Lower leg skin (tissue), 4 donors: Measurements from ENCODE around the gene NRG4. TPM values are rescaled to one million over a fixed set of nuclear protein-coding genes. Genes with fewer than 3 reads are reported as not detected.
"Not testable (repeated sequence)": the region's sequence is repeated elsewhere in the genome, so short reads cannot be mapped to it uniquely, and the experiment has no call there.

ENCODE experiments used
- DNase-seq, 2 donors: peaks; one replicate each; pipeline ENCODE4 v3.0.0-alpha.2; 2019; ENCODE audit warnings: low spot score in 2 of 2
- H3K4me3 ChIP-seq: fragments of 200-600 bp; sonication (generic); 2 replicates; pipeline ENCODE4 v1.5.1; 2017; ENCODE audit warnings: mild to moderate bottlenecking, low read depth; ENCODE audit not compliant: poor library complexity, severe bottlenecking
- CTCF ChIP-seq, 3 donors: fragments of 450-650 bp; IDR thresholded peaks; one replicate each; pipeline ENCODE4 v1.5.1; 2016; ENCODE audit warnings: antibody characterized with exemption in 3 of 3, mild to moderate bottlenecking in 3 of 3, moderate library complexity in 2 of 3
- POLR2A ChIP-seq, 2 donors: fragments of 450-650 bp; IDR thresholded peaks; one replicate each; pipeline ENCODE4 v1.6.1; 2016 to 2017; ENCODE audit warnings: antibody characterized with exemption in 2 of 2, mild to moderate bottlenecking in 1 of 2, moderate library complexity in 1 of 2
- WGBS, 2 donors: methylation state at CpG; one replicate each; pipeline ENCODE4 v1.1.5; 2018; 5-methylcytosine and 5-hydroxymethylcytosine counted together
- intact Hi-C: fragments of 100-400 bp; cut with DNase I; formaldehyde crosslinking; loops from one replicate; pipeline ENCODE4 v1.15.0; 2023; ENCODE audit warnings: low total_unique reads
- total RNA-seq, 4 donors: library from RNA; depleted of rRNA; stranded (reverse); fragments of >200 nt; gene quantifications; one replicate each; pipeline ENCODE4 v1.1.0, GENCODE V29; 2016

Gene NRG4
- total RNA-seq, 4 donors from 2014 or later, result 0.25 to 4.6 (median 1.8) TPM

- no peak for TF ChIP-seq POLR2A (IDR thresholded peaks at IDR 0.05)
- no peak for TF ChIP-seq CTCF (IDR thresholded peaks at IDR 0.05)
- H3K4me3 ChIP-seq, result no peak overlapping the region
- intact Hi-C loops, result no loop called here
- no peak for DNase-seq
- WGBS, 2 donors, result 75 to 82% methylated on average over 2 of the region's 2 CpGs
These were observed 21.9 kb upstream of the NRG4 start for GRCh38 chr15:76034111-76034510.

- intact Hi-C loops, result no loop called here
- TF ChIP-seq CTCF (IDR thresholded peaks at IDR 0.05) (no peak), POLR2A (IDR thresholded peaks at IDR 0.05) (no peak)
- DNase-seq, result no peak
- H3K4me3 ChIP-seq, result no peak overlapping the region
- WGBS, 2 donors, result 71 to 86% methylated on average over 1 of the region's 1 CpG
These were observed 21.2 kb upstream of the NRG4 start for GRCh38 chr15:76033438-76033837.

GRCh38 chr15:76032046-76032445 is 19.8 kb upstream of the NRG4 start:
- no peak for DNase-seq
- no peak overlapping the region for H3K4me3 ChIP-seq
- no peak for TF ChIP-seq POLR2A (IDR thresholded peaks at IDR 0.05)
- no peak for TF ChIP-seq CTCF (IDR thresholded peaks at IDR 0.05)
- intact Hi-C loops, result no loop called here
- WGBS, 2 donors, result 81 to 86% methylated on average over 1 of the region's 1 CpG

GRCh38 chr15:76024021-76024768 is 12.0 kb upstream of the NRG4 start:
- no peak overlapping the region for H3K4me3 ChIP-seq
- TF ChIP-seq CTCF (IDR thresholded peaks at IDR 0.05), result no peak
- TF ChIP-seq POLR2A (IDR thresholded peaks at IDR 0.05), result no peak
- no peak for DNase-seq
- 72 to 77% methylated on average over 4 of the region's 4 CpGs for WGBS, 2 donors
- intact Hi-C loops, result no loop called here

GRCh38 chr15:76013470-76013869 is 1.2 kb upstream of the NRG4 start:
- DNase-seq, intact Hi-C loops, H3K4me3 ChIP-seq: not testable (repeated sequence)
- 91 to 94% methylated on average over 4 of the region's 4 CpGs for WGBS, 2 donors

GRCh38 chr15:76010613-76011012 is 1.6 kb downstream of the NRG4 start:
- WGBS, 2 donors, result 75 to 78% methylated on average over 2 of the region's 2 CpGs
- no peak for DNase-seq
- no peak overlapping the region for H3K4me3 ChIP-seq
- TF ChIP-seq CTCF (IDR thresholded peaks at IDR 0.05), result no peak
- no peak for TF ChIP-seq POLR2A (IDR thresholded peaks at IDR 0.05)
- intact Hi-C loops, result no loop called here
